Thyroid gland (tissue), 4 donors: ENCODE data around the gene RALGAPB.

Experiments used
- POLR2A ChIP-seq, 2 donors: fragments of 450-650 bp; IDR thresholded peaks; one replicate each; pipeline ENCODE4 v1.6.1; 2017; ENCODE audit warnings: antibody characterized with exemption in 2 of 2, mild to moderate bottlenecking in 2 of 2, moderate library complexity in 1 of 2
- TF ChIP-seq, protein P1 (sequence below), 6 experiments: fragments of 200-600 bp in 3 of 6; fragments of 450-650 bp in 3 of 6; sonication (generic) in 3 of 6; IDR thresholded peaks; one replicate each; pipeline ENCODE4 v1.5.1; 2016 to 2019; ENCODE audit warnings: antibody characterized with exemption in 6 of 6, mild to moderate bottlenecking in 2 of 6, inconsistent platforms in 1 of 6, moderate library complexity in 1 of 6

GRCh38 chr20:38426006-38426897 is 46.4 kb upstream of the RALGAPB start:
- TF ChIP-seq, protein P1, sequence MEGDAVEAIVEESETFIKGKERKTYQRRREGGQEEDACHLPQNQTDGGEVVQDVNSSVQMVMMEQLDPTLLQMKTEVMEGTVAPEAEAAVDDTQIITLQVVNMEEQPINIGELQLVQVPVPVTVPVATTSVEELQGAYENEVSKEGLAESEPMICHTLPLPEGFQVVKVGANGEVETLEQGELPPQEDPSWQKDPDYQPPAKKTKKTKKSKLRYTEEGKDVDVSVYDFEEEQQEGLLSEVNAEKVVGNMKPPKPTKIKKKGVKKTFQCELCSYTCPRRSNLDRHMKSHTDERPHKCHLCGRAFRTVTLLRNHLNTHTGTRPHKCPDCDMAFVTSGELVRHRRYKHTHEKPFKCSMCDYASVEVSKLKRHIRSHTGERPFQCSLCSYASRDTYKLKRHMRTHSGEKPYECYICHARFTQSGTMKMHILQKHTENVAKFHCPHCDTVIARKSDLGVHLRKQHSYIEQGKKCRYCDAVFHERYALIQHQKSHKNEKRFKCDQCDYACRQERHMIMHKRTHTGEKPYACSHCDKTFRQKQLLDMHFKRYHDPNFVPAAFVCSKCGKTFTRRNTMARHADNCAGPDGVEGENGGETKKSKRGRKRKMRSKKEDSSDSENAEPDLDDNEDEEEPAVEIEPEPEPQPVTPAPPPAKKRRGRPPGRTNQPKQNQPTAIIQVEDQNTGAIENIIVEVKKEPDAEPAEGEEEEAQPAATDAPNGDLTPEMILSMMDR (IDR thresholded peaks at IDR 0.05): no peak
- TF ChIP-seq POLR2A (IDR thresholded peaks at IDR 0.05): no peak
